Vagina (tissue), 2 donors: Measurements from ENCODE around the gene TSPAN5.

ENCODE experiments used
- POLR2A ChIP-seq, 2 donors: fragments of 450-650 bp; IDR thresholded peaks; one replicate each; pipeline ENCODE4 v1.6.1; 2017; ENCODE audit warnings: antibody characterized with exemption in 2 of 2, mild to moderate bottlenecking in 2 of 2, moderate library complexity in 2 of 2
- POLR2AphosphoS5 ChIP-seq, 2 donors: sonication (generic); formaldehyde crosslinking; IDR thresholded peaks; one replicate each; pipeline ENCODE4 v1.9.0; 2017; ENCODE audit warnings: antibody characterized with exemption in 2 of 2, mild to moderate bottlenecking in 2 of 2, low read depth in 1 of 2; ENCODE audit not compliant: insufficient read depth in 1 of 2
- TF ChIP-seq, protein P1 (sequence below), 3 experiments: fragments of 450-650 bp in 2 of 3; fragments of 200-600 bp in 1 of 3; sonication (generic) in 1 of 3; IDR thresholded peaks; one replicate each; pipeline ENCODE4 v1.5.1; 2017 to 2019; ENCODE audit warnings: antibody characterized with exemption in 3 of 3, mild to moderate bottlenecking in 2 of 3, moderate library complexity in 2 of 3

DNA sequence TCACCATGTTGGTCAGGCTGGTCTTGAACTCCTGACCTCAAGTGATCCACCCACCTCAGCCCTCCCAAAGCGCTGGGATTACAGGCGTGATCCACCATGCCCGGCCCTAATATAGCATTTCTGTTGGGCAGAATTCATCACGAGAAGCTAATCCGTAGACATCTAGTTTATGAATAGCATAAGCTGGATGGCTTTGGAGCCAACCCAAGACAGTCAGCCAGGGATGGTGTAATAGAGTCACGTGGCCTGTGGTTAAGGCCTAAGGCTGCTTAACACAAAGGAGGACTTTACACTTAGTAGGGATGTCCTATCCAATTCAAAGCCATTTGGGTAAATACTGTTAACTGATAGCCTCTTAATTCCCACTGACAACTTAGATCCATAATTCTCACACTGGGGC, 223.6 kb downstream of the TSPAN5 start:
- TF ChIP-seq, protein P1, sequence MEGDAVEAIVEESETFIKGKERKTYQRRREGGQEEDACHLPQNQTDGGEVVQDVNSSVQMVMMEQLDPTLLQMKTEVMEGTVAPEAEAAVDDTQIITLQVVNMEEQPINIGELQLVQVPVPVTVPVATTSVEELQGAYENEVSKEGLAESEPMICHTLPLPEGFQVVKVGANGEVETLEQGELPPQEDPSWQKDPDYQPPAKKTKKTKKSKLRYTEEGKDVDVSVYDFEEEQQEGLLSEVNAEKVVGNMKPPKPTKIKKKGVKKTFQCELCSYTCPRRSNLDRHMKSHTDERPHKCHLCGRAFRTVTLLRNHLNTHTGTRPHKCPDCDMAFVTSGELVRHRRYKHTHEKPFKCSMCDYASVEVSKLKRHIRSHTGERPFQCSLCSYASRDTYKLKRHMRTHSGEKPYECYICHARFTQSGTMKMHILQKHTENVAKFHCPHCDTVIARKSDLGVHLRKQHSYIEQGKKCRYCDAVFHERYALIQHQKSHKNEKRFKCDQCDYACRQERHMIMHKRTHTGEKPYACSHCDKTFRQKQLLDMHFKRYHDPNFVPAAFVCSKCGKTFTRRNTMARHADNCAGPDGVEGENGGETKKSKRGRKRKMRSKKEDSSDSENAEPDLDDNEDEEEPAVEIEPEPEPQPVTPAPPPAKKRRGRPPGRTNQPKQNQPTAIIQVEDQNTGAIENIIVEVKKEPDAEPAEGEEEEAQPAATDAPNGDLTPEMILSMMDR (IDR thresholded peaks at IDR 0.05): no peak
- TF ChIP-seq POLR2A (IDR thresholded peaks at IDR 0.05) (no peak), POLR2AphosphoS5 (IDR thresholded peaks at IDR 0.05; ENCODE audit: insufficient read depth in 1 of 2, low read depth in 1 of 2) (no peak)
